Tibial artery (tissue), 4 donors: ENCODE data around the gene TBCD.
A peak's percentile ranks its signal among the peaks of the same experiment; 100 is the strongest.

Source experiments
- DNase-seq, 2 donors: peaks; one replicate each; pipeline ENCODE4 v3.0.0-alpha.2; 2019
- H3K27ac ChIP-seq, 2 donors: fragments of 200-600 bp; sonication (generic) in 1 of 2; 1 replicate in 1 of 2; 2 replicates in 1 of 2; pipeline ENCODE4 v1.5.1; 2018 to 2019; ENCODE audit warnings: mild to moderate bottlenecking in 1 of 2
- H3K27me3 ChIP-seq, 2 donors: fragments of 200-600 bp; sonication (generic) in 1 of 2; one replicate each; pipeline versions ENCODE4 v1.5.1 to v1.6.0; 2016 to 2019
- H3K36me3 ChIP-seq, 3 donors: fragments of 200-600 bp; sonication (generic) in 2 of 3; one replicate each; pipeline ENCODE4 v1.5.1; 2016 to 2019; ENCODE audit warnings: mild to moderate bottlenecking in 2 of 3
- H3K4me1 ChIP-seq, 4 donors: fragments of 200-600 bp; sonication (generic) in 2 of 4; 1 replicate in 3 of 4; 2 replicates in 1 of 4; pipeline ENCODE4 v1.5.1; 2016 to 2019
- H3K4me3 ChIP-seq, 2 donors: fragments of 200-600 bp; sonication (generic) in 1 of 2; 1 replicate in 1 of 2; 2 replicates in 1 of 2; pipeline ENCODE4 v1.5.1; 2018 to 2019; ENCODE audit warnings: mild to moderate bottlenecking in 2 of 2
- H3K9me3 ChIP-seq, 3 donors: fragments of 200-600 bp; sonication (generic) in 1 of 3; one replicate each; pipeline ENCODE4 v1.5.1; 2016 to 2019
- intact Hi-C: fragments of 100-400 bp; cut with DNase I; formaldehyde crosslinking; loops from one replicate; pipeline ENCODE4 v1.15.0; 2023; ENCODE audit warnings: low total_unique reads
- TF ChIP-seq, protein P1 (sequence below), 2 experiments: fragments of 200-600 bp in 1 of 2; fragments of 450-650 bp in 1 of 2; IDR thresholded peaks; one replicate each; pipeline ENCODE4 v1.5.1; 2017 to 2019; ENCODE audit warnings: antibody characterized with exemption in 2 of 2, mild to moderate bottlenecking in 1 of 2, moderate library complexity in 1 of 2

The TBCD gene

GRCh38 chr17:82835766-82836512 is 84.1 kb downstream of the TBCD start:
- Histone ChIP-seq H3K4me3 (no peak overlapping the region), H3K27ac (no peak overlapping the region), H3K4me1 (peaks cover 0 to 17% (median 0%) of the 10 kb centered on the region in 4 donors), H3K27me3 (no peaks in the 10 kb centered on the region), H3K9me3 (no peaks in the 10 kb centered on the region), H3K36me3 (peaks cover 5 to 27% (median 10%) of the 10 kb centered on the region in 3 donors)
- TF ChIP-seq, protein P1, sequence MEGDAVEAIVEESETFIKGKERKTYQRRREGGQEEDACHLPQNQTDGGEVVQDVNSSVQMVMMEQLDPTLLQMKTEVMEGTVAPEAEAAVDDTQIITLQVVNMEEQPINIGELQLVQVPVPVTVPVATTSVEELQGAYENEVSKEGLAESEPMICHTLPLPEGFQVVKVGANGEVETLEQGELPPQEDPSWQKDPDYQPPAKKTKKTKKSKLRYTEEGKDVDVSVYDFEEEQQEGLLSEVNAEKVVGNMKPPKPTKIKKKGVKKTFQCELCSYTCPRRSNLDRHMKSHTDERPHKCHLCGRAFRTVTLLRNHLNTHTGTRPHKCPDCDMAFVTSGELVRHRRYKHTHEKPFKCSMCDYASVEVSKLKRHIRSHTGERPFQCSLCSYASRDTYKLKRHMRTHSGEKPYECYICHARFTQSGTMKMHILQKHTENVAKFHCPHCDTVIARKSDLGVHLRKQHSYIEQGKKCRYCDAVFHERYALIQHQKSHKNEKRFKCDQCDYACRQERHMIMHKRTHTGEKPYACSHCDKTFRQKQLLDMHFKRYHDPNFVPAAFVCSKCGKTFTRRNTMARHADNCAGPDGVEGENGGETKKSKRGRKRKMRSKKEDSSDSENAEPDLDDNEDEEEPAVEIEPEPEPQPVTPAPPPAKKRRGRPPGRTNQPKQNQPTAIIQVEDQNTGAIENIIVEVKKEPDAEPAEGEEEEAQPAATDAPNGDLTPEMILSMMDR (IDR thresholded peaks at IDR 0.05): no peak
- peak in 1 of 2 donors; percentile 13 for DNase-seq
- intact Hi-C loops: no loop called here

- TF ChIP-seq, protein P1 (IDR thresholded peaks at IDR 0.05): no peak
- Histone ChIP-seq H3K4me1 (peaks cover 0 to 17% (median 0%) of the 10 kb centered on the region in 4 donors), H3K4me3 (no peak overlapping the region), H3K9me3 (no peaks in the 10 kb centered on the region), H3K27me3 (no peaks in the 10 kb centered on the region), H3K36me3 (peaks cover 5 to 17% (median 10%) of the 10 kb centered on the region in 3 donors), H3K27ac (no peak overlapping the region)
- intact Hi-C loops: no loop called here
- peak in 1 of 2 donors; percentile 15 for DNase-seq
Measured at GRCh38 chr17:82836823-82837357, 85.0 kb downstream of the TBCD start.

DNA sequence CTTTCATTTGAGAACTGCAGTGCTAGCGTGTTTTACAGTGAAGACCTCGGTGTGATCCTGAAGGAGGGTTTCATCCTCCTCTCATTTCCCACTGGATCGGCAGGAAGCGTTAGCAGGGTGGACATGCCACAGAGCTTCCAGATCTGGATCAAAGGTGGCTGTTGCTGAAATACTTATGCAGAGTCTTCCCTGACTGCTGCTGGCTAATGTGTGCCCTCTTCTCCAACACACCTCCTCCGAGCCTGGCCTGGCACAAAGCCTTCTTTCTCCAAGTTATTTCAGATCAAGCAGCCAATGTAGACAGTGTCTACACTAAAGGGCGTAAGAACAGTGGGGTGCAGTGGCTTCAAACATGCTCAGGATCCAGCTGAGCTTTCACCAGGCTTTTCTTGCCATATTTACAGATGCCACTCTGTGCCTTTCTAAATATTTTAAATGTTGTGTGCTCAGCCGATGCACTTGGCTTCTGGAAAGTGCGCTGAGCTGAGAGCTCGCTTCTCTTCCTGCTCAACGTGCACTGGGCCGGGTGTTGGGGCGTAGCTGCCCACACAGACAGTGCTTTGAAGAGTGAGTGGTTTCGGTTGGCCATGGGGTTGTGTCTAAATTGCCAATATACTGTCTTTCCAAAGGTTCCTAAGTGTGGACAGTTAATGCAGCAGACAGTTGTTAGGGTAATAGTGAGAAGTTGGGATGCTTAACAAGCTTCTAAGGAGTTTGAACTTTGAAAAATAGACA is 85.9 kb downstream of the TBCD start:
- intact Hi-C loops: no loop called here
- Histone ChIP-seq H3K27ac (no peak overlapping the region), H3K36me3 (peaks cover 5 to 10% (median 9%) of the 10 kb centered on the region in 3 donors), H3K9me3 (no peaks in the 10 kb centered on the region), H3K4me1 (peaks cover 0 to 17% (median 0%) of the 10 kb centered on the region in 4 donors), H3K4me3 (no peak overlapping the region), H3K27me3 (no peaks in the 10 kb centered on the region)
- TF ChIP-seq, protein P1 (IDR thresholded peaks at IDR 0.05): no peak
- DNase-seq: no peak

- no peaks in the 10 kb centered on the region for H3K27me3 ChIP-seq
- intact Hi-C loops: no loop called here
- no peaks in the 10 kb centered on the region for H3K9me3 ChIP-seq
- H3K4me3 ChIP-seq: no peak overlapping the region
- peaks cover 0 to 17% (median 0%) of the 10 kb centered on the region in 4 donors for H3K4me1 ChIP-seq
- H3K27ac ChIP-seq: no peak overlapping the region
- no peak for DNase-seq
- TF ChIP-seq, protein P1 (IDR thresholded peaks at IDR 0.05): no peak
- peaks cover under 1 to 2% (median 2%) of the 10 kb centered on the region in 3 donors for H3K36me3 ChIP-seq
Measured at GRCh38 chr17:82838386-82839063, 86.7 kb downstream of the TBCD start.

DNA sequence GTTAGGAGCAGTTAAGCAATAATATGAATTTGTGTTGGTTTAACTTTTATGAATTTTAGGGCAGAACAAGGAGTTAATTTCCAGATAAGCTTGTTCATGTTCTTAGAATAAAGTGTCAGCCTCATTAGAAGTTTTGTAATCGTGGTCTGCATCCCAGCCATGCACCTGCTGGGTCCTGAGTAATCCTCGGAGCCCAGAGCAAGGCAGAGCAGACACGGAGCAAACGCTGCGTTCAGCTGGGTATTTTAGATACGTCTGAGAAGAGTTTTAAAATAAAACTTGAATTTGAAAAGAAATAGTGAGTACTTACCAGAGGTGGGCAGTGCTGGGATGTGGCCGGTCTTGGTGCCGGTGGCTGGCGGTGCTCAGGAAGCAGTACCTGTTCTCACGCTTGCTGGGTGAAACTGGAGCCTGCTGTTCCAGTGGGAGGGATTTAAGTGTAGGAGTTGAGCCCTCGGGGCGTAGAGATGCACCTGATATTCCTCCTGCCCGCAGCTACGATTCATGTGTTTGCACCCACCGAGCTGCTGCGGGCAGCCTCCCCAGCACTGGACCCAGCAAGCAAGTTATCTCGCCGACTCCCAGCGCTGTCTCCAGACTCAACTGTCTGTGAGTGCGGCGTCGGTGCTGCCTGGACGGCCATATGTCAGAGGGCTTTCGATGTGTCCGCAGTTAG is 87.9 kb downstream of the TBCD start, which contains the start of gene ZNF750:
Gene ZNF750 (minus strand): TSS at position 406 of the 676 bp plus-strand sequence. CDS start 7,568 bp downstream, outside the sequence.
- Histone ChIP-seq H3K4me3 (no peak within 1 kb of the TSS), H3K36me3 (no peaks in the 10 kb centered on the region), H3K27me3 (no peaks in the 10 kb centered on the region), H3K9me3 (no peaks in the 10 kb centered on the region), H3K4me1 (peaks cover 0 to 17% (median 0%) of the 10 kb centered on the region in 4 donors), H3K27ac (no peak within 1 kb of the TSS)
- DNase-seq: no peak
- intact Hi-C loops: no loop called here
- TF ChIP-seq, protein P1 (IDR thresholded peaks at IDR 0.05): no peak
